NCI-H345 (cell line): ENCODE measurements around the gene NOS1AP.
"Not testable (repeated sequence)": the region's sequence is repeated elsewhere in the genome, so short reads cannot be mapped to it uniquely, and the experiment has no call there.

Source experiments
- DNase-seq: peaks from one replicate; lab custom pipeline; 2025; lab: John Stamatoyannopoulos, UW

Gene NOS1AP

GRCh38 chr1:162416215-162416614, 346.7 kb downstream of the NOS1AP start:
- DNase-seq: no peak

GRCh38 chr1:162416909-162417308, 347.4 kb downstream of the NOS1AP start:
- no peak for DNase-seq

- DNase-seq: no peak
Measured at GRCh38 chr1:162417650-162418049, 348.2 kb downstream of the NOS1AP start.

DNA sequence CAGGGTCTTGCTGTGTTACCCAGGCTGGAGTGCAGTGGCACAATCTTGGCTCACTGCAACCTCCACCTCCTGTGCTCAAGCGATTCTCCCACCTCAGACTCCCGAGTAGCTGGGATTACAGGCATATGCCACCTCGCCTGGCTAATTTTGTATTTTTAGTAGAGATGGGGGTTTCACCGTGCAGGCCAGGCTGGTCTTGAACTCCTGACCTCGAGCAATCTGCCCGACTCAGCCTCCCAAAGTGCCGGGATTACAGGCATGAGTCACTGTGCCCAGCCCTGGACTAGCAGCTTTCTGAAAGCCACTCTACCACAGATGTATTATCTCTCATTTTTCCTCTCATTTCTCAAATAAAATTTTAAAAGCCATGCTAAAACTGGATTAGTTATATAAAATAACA, 349.1 kb downstream of the NOS1AP start:
- not testable (repeated sequence) for DNase-seq

DNA sequence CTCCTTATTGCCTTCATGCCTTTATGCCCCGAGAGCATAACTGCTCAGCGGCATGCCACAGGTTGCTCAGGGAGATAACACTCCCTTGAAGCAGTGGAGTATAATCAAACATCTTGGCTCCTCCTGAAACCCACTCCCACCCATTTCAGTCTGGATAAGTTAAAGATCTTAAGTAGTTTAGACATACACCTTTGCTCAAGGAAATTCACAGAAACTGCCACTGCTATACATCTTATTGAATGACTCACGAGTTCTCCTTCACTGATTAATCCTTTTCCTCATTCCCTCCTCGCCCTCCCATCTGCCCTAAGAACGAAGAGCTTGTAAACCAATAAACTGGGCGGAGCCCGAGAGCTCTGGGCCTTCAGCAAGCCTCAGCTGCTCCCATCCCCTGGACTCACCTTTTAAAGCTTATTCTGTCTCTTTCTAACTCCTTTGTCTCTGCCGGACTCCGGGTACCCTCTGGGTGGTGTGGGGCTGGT, 350.0 kb downstream of the NOS1AP start:
- DNase-seq: not testable (repeated sequence)
